SIG-M5 treated with dmso at 0.1 percent for 504 hours (cell line): ENCODE data around the gene SPINK9.
"Not testable (repeated sequence)": the region's sequence is repeated elsewhere in the genome, so short reads cannot be mapped to it uniquely, and the experiment has no call there.

Experiments
- DNase-seq: peaks from one replicate; lab custom pipeline; 2025; ENCODE audit not compliant: unreplicated experiment; lab: John Stamatoyannopoulos, UW

SPINK9 gene

DNA sequence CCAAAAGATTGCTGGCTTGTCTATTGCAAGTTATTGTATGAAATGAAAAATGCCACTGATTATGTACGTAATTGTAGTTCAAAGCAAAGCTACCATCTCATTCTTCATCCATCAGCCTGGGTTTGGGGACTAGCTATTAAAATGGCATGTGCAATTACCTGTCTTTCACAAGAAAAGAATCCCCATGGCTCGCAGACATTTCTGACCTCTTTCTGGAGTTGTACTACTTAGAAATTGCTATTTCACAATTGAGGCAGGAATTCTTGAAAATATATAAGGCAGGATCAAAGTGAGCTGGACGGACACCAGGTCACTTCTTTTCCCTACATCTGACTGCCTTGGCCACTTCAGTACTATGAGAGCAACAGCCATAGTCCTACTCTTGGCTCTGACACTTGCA lies at the start of gene SPINK9:
TSS of gene SPINK9 (plus strand) at position 301 of the 400 bp plus-strand sequence. CDS start at position 356, 55 bp downstream.
- no peak for DNase-seq

DNA sequence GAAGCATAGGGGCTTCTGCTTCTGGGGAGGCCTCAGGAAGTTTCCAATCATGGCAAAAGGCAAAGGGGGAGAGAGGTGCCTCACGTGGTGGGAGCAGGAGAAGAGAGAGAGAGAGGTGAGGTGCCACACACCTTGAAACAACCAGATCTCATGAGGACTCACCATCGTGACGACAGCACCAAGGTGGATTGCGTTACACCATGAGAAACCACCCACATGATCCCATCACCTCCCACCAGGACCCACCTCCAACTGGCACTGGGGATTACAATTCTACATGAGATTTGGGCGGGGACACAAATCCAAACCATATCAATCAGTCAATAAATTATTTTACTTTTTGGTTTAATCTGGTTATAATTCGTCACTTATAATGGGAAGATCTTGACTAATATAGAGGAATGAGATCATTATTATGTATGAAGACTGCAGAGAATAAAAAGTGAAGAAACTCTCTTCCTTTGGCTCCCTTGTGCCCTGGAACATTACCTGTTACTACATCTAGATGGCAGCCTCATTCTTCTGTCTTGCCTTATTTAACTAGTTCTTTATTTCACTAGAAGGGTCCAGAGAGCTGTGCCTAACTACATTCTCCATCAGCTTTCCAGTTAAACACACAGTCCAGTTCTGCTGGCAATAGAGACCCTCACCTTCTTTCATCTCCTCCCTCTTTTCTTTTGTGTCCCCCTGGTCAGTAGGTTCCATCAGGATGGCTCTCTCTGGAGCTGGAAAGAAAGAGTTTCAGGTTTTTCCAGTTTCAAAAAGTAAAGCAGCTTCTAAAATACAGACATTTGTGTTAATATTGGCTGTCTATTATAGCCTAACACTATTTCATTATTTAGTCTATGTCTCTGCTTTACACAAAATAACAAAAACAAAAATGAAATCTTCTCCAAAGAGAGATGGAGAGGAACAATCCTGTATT lies 44.8 kb upstream of the SPINK9 start:
- peak; percentile 47 for DNase-seq

GRCh38 chr5:148297731-148298130 lies 37.6 kb upstream of the SPINK9 start:
- DNase-seq = no peak

GRCh38 chr5:148306446-148306845 lies 28.9 kb upstream of the SPINK9 start:
- no peak for DNase-seq

GRCh38 chr5:148309019-148309418 lies 26.3 kb upstream of the SPINK9 start:
- no peak for DNase-seq

DNA sequence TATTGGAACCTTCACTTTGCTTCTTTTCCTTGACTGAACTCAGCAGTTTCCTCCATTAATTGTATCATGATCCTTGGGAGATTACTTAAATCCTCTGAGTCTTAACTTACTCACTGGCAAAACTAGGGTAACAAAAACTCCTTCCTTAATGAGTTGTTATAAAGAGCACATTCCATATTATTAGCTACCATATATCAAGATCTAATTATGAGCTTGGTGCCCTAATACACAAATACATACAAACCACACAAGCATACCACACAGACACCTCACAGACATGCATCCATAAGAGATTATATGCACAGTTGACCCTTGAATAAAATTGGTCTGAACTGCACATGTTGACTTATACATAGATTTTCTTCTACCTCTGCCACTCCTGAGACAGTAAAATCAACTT lies 25.6 kb upstream of the SPINK9 start:
- no peak for DNase-seq

DNA sequence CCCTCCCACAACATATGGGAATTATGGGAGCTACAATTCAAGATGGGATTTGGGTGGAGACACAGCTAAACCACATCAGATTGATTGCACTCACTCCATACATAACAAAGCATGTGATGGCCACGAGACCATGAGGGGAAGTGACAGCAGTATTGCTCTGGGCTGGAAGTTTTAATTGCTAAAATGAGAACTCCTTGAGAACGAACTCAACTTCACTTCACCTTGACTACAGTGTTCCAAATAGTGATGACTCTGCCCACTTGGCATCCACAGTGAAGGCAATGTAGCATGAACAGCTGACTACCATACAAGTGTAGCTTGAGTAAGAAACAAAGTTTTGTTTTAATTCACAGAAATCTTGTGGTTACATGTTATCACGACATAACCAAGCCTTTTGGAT lies 23.9 kb upstream of the SPINK9 start:
- no peak for DNase-seq

GRCh38 chr5:148312153-148312552 lies 23.2 kb upstream of the SPINK9 start, which contains the start of gene SPINK7:
Gene SPINK7, plus strand, starts transcription at chr5:148312423. Its CDS starts 61 bp downstream, at chr5:148312484.
- DNase-seq = no peak

GRCh38 chr5:148314187-148314586 lies 21.2 kb upstream of the SPINK9 start:
- DNase-seq = no peak

DNA sequence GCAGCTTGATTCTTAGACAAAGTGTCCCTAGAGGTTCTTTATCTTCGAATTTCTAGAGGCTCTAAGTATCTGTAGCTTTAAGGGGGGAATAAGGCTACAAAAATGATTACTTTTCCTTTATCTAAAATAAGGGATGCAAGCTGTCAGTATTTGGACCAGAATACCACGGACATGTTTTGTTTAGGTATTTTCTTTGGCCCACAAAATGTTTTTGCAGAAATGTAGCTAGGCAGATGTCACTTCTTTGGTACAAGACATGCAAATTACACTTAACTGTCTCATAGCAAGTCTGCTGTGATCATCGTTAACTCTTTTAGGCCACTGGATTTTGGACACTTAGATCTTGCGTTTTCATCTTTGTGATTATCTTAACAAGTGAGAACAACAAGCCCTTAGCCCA lies 20.6 kb upstream of the SPINK9 start:
- DNase-seq = no peak

DNA sequence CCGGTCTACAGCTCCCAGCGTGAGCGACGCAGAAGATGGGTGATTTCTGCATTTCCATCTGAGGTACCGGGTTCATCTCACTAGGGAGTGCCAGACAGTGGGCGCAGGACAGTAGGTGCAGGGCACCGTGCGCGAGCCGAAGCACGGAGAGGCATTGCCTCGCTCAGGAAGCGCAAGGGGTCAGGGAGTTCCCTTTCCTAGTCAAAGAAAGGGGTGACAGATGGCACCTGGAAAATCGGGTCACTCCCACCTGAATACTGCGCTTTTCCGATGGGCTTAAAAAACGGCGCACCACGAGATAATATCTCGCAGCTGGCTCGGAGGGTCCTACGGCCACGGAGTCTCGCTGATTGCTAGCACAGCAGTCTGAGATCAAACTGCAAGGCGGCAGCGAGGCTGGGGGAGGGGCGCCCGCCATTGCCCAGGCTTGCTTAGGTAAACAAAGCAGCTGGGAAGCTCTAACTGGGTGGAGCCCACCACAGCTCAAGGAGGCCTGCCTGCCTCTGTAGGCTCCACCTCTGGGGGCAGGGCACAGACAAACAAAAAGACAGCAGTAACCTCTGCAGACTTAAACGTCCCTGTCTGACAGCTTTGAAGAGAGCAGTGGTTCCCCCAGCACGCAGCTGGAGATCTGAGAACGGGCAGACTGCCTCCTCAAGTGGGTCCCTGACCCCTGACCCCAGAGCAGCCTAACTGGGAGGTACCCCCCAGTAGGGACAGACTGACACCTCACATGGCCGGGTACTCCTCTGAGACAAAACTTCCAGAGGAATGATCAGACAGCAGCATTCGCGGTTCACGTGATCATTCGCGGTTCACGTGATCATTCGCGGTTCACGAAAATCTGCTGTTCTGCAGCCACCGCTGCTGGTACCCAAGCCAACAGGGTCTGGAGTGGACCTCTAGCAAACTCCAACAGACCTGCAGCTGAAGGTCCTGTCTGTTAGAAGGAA lies 15.1 kb upstream of the SPINK9 start:
- DNase-seq = not testable (repeated sequence)

DNA sequence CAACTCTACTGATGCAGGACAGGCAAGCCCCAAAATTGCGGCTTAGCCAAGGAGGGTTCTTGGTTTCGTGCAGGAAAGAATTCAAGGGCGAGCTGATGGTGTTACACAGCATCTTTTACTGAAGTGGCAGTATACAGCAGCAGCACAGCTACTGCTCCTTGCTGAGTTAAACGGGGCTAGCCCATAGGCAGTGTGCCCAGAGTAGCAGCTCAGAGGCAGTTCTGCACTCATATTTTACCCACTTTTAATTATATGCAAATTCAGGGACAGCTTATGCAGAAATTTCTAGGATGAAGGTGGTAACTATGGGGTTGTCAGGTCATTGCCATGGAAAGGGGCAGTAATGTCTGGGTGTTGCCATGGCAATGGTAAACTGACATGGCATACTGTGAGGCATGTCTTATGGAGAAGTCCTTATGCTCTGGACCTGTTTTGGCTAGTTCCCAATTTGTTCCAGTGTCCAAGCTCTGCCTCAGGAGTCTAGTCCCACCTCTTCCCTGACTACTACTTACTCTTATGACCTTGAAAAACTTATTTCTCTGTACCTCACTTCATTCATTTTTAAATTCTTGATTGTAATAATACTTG lies 2.0 kb upstream of the SPINK9 start:
- no peak for DNase-seq

DNA sequence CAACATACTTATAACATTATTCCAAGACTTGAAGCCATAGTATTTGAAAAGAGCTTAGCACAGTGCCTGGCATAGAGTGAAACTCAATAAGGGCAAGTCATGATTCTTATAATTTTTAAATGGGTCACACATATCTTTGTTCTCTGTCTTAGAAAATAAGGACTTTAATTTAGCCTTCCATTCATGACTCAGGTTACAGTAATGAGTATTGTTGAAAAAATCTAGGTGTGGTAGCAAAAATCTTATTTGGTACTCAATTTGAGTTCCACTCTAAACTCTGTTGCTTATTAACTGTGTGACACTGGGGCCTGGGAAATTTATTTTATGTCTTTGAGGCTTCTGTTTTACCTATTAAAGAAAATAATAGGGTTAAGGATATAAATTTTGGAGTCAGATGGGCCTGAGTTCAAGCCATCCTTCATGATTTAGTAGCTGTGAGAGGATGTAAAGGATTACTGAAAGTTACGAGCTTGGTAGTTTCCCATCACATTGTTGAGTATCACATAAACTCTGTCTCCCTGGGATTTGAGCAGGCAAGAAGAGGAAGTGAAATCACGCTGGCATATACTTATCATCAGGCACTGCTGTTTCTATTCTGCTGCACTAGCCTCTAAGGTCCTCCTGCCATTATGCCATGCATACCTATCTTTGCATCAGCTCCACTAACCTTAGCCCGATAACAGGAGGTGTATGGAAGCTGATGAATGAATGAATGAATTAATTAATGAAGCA lies 1.5 kb downstream of the SPINK9 start:
- peak; percentile 67 for DNase-seq

- no peak for DNase-seq
These were observed 7.1 kb downstream of the SPINK9 start for GRCh38 chr5:148342371-148343045.

DNA sequence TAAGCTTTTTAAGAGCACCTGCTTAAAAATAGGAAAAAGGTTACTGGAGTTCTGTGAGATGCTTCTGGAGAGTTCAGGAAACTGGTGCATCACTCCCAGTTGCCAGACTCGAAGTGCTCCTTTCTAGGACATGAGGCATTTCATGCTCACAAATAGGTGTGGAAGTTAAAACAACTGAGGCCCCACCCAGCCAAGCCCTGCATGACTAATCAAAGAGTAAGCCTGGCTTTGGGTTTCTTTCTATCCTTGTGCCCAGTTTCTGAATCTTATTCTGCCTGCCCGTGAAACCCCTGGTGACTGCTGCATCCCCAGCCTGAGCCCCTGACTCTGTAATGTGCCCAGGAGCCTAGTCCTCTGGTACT lies 7.7 kb downstream of the SPINK9 start:
- no peak for DNase-seq

DNA sequence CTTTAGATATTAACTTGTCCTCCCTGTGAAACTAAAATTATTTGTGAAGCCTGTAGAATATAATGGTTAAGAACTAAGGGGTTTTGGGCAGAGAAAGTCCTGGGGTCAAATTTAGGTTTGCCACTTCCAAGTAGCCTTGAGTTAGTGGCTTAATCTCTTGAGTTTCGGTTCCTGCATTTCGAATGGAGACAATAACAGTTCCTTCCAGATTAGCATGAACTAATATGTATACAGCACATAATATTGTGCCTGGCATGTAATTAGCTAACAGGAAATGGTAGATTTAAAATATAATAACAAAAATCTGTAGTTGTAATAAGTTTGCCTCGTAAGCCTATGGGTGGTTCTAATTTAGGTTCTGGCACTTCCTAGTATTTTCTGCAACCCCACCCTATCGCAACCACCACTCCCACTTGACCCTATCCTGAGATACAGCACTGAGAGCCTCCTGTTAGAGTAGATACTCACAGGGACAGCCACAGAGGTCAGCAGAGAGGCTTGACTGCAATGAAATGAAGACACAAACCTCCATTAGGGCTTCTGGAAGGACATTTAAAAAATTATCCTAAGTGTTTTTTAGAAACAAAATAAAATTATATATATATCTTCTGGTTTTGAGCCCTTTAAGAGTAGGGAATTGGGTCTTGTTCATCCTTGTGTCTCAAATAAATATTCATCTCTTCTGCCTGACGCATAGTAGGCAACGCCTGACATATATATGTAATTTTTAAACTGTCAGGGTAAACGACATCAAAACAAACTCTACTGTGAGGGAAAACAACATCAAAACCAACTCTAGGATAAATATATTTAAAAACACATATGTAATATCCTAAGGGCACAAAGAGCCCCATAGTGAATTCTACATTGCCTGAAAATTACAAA lies 8.5 kb downstream of the SPINK9 start:
- peak; percentile 21 for DNase-seq

DNA sequence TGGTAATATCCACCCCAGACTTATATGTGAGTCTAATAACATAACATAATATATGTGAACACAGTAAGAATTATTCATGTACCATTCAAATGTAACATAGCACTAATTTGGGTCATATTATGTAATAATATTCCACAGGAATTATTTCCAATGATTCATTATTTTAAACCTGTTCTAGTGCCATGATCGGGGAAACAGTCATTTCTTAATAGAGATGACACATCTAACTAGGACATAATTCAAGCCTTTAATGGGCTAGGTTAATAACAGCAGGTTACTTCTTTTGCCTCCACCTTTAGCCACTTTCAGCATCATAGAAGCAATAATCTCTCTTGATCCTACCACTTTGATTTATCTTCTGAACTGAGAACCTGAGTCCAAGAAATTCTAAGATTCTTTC lies 12.3 kb downstream of the SPINK9 start:
- DNase-seq = no peak

GRCh38 chr5:148352696-148353095 lies 17.3 kb downstream of the SPINK9 start:
- DNase-seq = no peak

- DNase-seq = no peak
These were observed 18.3 kb downstream of the SPINK9 start for GRCh38 chr5:148353634-148354033.
